ENCODE measurements around the gene C1QTNF1. TPM values are rescaled to one million over a fixed set of nuclear protein-coding genes. Genes with fewer than 3 reads are reported as not detected.

C1QTNF1 gene
- total RNA-seq, 5 donors from 2014 or later (not counting 1 experiment from before 2014, with no cell fraction given), result 0.10 to 0.57 (median 0.26) TPM; not detected in 1

GRCh38 chr17:79042421-79043190 lies 18.6 kb downstream of the C1QTNF1 start:
- peak in 31 of 35 experiments; percentile 12 to 80 (median 58) for DNase-seq
- peaks cover 4 to 15% (median 5%) of the 10 kb centered on the region in 3 donors for H3K4me1 Mint-ChIP-seq
- no peak overlapping the region for H3K4me3 Mint-ChIP-seq
- Histone ChIP-seq H3K4me3 (ENCODE audit: control insufficient read depth in 1 of 2, extremely low read depth in 1 of 2, low read length in 1 of 2) (no peak overlapping the region), H3K4me1 (ENCODE audit: control insufficient read depth in 1 of 2, extremely low read depth in 1 of 2, insufficient read depth in 2 of 2, low read length in 2 of 2) (peaks cover 0 to 6% of the 10 kb centered on the region in 2 experiments), H3K27ac (ENCODE audit: low read length) (no peak overlapping the region), H3K36me3 (ENCODE audit: control insufficient read depth in 2 of 2, extremely low read depth in 1 of 2, insufficient read depth in 1 of 2, low read length in 1 of 2) (no peaks in the 10 kb centered on the region), H3K27me3 (replicated peaks in 1 of 2; ENCODE audit: control insufficient read depth in 2 of 2, extremely low read depth in 1 of 2, insufficient read depth in 2 of 2, low read length in 1 of 2) (peaks cover 0 to 41% of the 10 kb centered on the region in 2 experiments), H3K9me3 (no peaks in the 10 kb centered on the region)
- ChIA-PET CTCF (interaction anchor here in 1 of 2 donors (0.6 kb wide), 1 partner anchor 317 kb away, joined by 3 read pairs; no protein-coding TSS in a partner anchor), POLR2A (no interaction called here)
- 92% methylated on average over 7 of the region's 13 CpGs for WGBS (ENCODE audit: insufficient coverage)
- H3K27me3 Mint-ChIP-seq, result peaks cover 14 to 23% of the 10 kb centered on the region in 2 donors
- H3K27ac Mint-ChIP-seq, result no peak overlapping the region
- no peaks in the 10 kb centered on the region for H3K9me3 Mint-ChIP-seq
- ATAC-seq (replicated peaks in 1 of 4), result peak; percentile 62 to 78 (median 69)
- H3K36me3 Mint-ChIP-seq, result no peaks in the 10 kb centered on the region

GRCh38 chr17:79043191-79043930 lies 19.4 kb downstream of the C1QTNF1 start:
- no peaks in the 10 kb centered on the region for H3K9me3 Mint-ChIP-seq

DNA sequence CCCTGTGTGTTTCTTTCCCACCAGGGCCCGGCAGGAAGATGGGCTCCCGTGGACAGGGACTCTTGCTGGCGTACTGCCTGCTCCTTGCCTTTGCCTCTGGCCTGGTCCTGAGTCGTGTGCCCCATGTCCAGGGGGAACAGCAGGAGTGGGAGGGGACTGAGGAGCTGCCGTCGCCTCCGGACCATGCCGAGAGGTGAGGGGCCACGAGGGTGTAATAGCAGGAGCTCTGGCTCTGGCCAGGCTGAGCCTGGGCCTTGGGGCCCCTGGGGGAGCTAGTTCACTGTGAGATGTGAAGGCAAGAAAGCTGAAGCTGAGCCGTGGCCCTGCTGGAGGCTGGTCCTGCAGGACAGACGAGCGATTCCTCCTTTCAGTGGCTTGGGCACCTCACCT lies 20.0 kb downstream of the C1QTNF1 start:
- POLR2A ChIA-PET, result no interaction called here
- CTCF ChIA-PET, result interaction anchor here in 1 of 2 donors (0.6 kb wide), 2 partner anchors 34 to 277 kb away, joined by 6 to 7 read pairs; no protein-coding TSS in a partner anchor
- ATAC-seq (replicated peaks in 1 of 4), result no peak

More at GRCh38 chr17:79043191-79043930, 19.4 kb downstream of the C1QTNF1 start:
- Mint-ChIP-seq H3K4me3 (no peak overlapping the region), H3K36me3 (no peaks in the 10 kb centered on the region), H3K4me1 (peaks cover 4 to 15% (median 5%) of the 10 kb centered on the region in 3 donors), H3K27ac (no peak overlapping the region), H3K27me3 (peaks cover 14 to 23% of the 10 kb centered on the region in 2 donors)
- Histone ChIP-seq H3K4me3 (ENCODE audit: control insufficient read depth in 1 of 2, extremely low read depth in 1 of 2, low read length in 1 of 2) (no peak overlapping the region), H3K27me3 (replicated peaks in 1 of 2; ENCODE audit: control insufficient read depth in 2 of 2, extremely low read depth in 1 of 2, insufficient read depth in 2 of 2, low read length in 1 of 2) (peaks cover 0 to 45% of the 10 kb centered on the region in 2 experiments), H3K27ac (ENCODE audit: low read length) (no peak overlapping the region), H3K36me3 (ENCODE audit: control insufficient read depth in 2 of 2, extremely low read depth in 1 of 2, insufficient read depth in 1 of 2, low read length in 1 of 2) (no peaks in the 10 kb centered on the region), H3K9me3 (no peaks in the 10 kb centered on the region), H3K4me1 (ENCODE audit: control insufficient read depth in 1 of 2, extremely low read depth in 1 of 2, insufficient read depth in 2 of 2, low read length in 2 of 2) (peaks cover 0 to 6% of the 10 kb centered on the region in 2 experiments)
- ChIA-PET POLR2A (no interaction called here), CTCF (interaction anchor here in 1 of 2 donors (0.6 kb wide), 1 partner anchor 34 kb away, joined by 6 read pairs; no protein-coding TSS in a partner anchor)
- 89% methylated on average over 10 of the region's 10 CpGs for WGBS (ENCODE audit: insufficient coverage)
- DNase-seq (no peak), ATAC-seq (replicated peaks in 1 of 4) (no peak)

GRCh38 chr17:79044462-79044861 lies 20.5 kb downstream of the C1QTNF1 start:
- Histone ChIP-seq H3K36me3 (ENCODE audit: control insufficient read depth in 2 of 2, extremely low read depth in 1 of 2, insufficient read depth in 1 of 2, low read length in 1 of 2) (no peaks in the 10 kb centered on the region), H3K4me1 (ENCODE audit: control insufficient read depth in 1 of 2, extremely low read depth in 1 of 2, insufficient read depth in 2 of 2, low read length in 2 of 2) (peaks cover 0 to 6% of the 10 kb centered on the region in 2 experiments), H3K9me3 (no peaks in the 10 kb centered on the region), H3K27me3 (replicated peaks in 1 of 2; ENCODE audit: control insufficient read depth in 2 of 2, extremely low read depth in 1 of 2, insufficient read depth in 2 of 2, low read length in 1 of 2) (peaks cover 0 to 52% of the 10 kb centered on the region in 2 experiments), H3K27ac (ENCODE audit: low read length) (no peak overlapping the region), H3K4me3 (ENCODE audit: control insufficient read depth in 1 of 2, extremely low read depth in 1 of 2, low read length in 1 of 2) (no peak overlapping the region)
- ATAC-seq (replicated peaks in 1 of 4) (no peak), DNase-seq (no peak)
- Mint-ChIP-seq H3K27ac (peak overlapping the region in 1 of 2 donors; percentile 11), H3K36me3 (no peaks in the 10 kb centered on the region), H3K4me1 (peaks cover 4 to 15% (median 5%) of the 10 kb centered on the region in 3 donors), H3K27me3 (peaks cover 14 to 23% of the 10 kb centered on the region in 2 donors), H3K9me3 (no peaks in the 10 kb centered on the region), H3K4me3 (no peak overlapping the region)
- POLR2A ChIA-PET, result no interaction called here
- 90% methylated on average over 9 of the region's 11 CpGs for WGBS (ENCODE audit: insufficient coverage)
- CTCF ChIA-PET, result interaction anchor here in 1 of 2 donors (0.5 to 0.6 kb wide), 2 partner anchors 277 to 353 kb away, joined by 3 to 7 read pairs; no protein-coding TSS in a partner anchor

More for the DNA sequence above, 20.0 kb downstream of the C1QTNF1 start:
- Mint-ChIP-seq H3K4me3 (no peak overlapping the region), H3K27ac (no peak overlapping the region), H3K36me3 (no peaks in the 10 kb centered on the region), H3K9me3 (no peaks in the 10 kb centered on the region), H3K4me1 (peaks cover 4 to 15% (median 5%) of the 10 kb centered on the region in 3 donors), H3K27me3 (peaks cover 14 to 23% of the 10 kb centered on the region in 2 donors)
- peaks cover 0 to 6% of the 10 kb centered on the region in 2 experiments for H3K4me1 ChIP-seq (ENCODE audit: control insufficient read depth in 1 of 2, extremely low read depth in 1 of 2, insufficient read depth in 2 of 2, low read length in 2 of 2)
- 77% methylated on average over 12 of the region's 12 CpGs for WGBS (ENCODE audit: insufficient coverage)
- H3K27ac ChIP-seq (ENCODE audit: low read length), result no peak overlapping the region
- DNase-seq, result no peak
- H3K36me3 ChIP-seq (ENCODE audit: control insufficient read depth in 2 of 2, extremely low read depth in 1 of 2, insufficient read depth in 1 of 2, low read length in 1 of 2), result no peaks in the 10 kb centered on the region
- no peaks in the 10 kb centered on the region for H3K9me3 ChIP-seq
- H3K4me3 ChIP-seq (ENCODE audit: control insufficient read depth in 1 of 2, extremely low read depth in 1 of 2, low read length in 1 of 2), result no peak overlapping the region
- peaks cover 0 to 47% of the 10 kb centered on the region in 2 experiments for H3K27me3 ChIP-seq (replicated peaks in 1 of 2; ENCODE audit: control insufficient read depth in 2 of 2, extremely low read depth in 1 of 2, insufficient read depth in 2 of 2, low read length in 1 of 2)

GRCh38 chr17:79045001-79045729 lies 21.2 kb downstream of the C1QTNF1 start:
- WGBS (ENCODE audit: insufficient coverage), result 81% methylated on average over 12 of the region's 15 CpGs
- POLR2A ChIA-PET, result interaction anchor here in 1 of 2 donors (0.5 to 0.6 kb wide), 2 partner anchors 30 to 36 kb away, joined by 3 to 8 read pairs; partner anchors contain the start of genes CANT1 and ENGASE

More at GRCh38 chr17:79045001-79045729, 21.2 kb downstream of the C1QTNF1 start:
- H3K27me3 ChIP-seq (replicated peaks in 1 of 2; ENCODE audit: control insufficient read depth in 2 of 2, extremely low read depth in 1 of 2, insufficient read depth in 2 of 2, low read length in 1 of 2), result peaks cover 0 to 59% of the 10 kb centered on the region in 2 experiments
- H3K27ac ChIP-seq (ENCODE audit: low read length), result no peak overlapping the region
- H3K4me1 ChIP-seq (ENCODE audit: control insufficient read depth in 1 of 2, extremely low read depth in 1 of 2, insufficient read depth in 2 of 2, low read length in 2 of 2), result peaks cover 0 to 6% of the 10 kb centered on the region in 2 experiments
- no peak overlapping the region for H3K4me3 ChIP-seq (ENCODE audit: control insufficient read depth in 1 of 2, extremely low read depth in 1 of 2, low read length in 1 of 2)
- Mint-ChIP-seq H3K9me3 (no peaks in the 10 kb centered on the region), H3K4me1 (peaks cover 4 to 15% (median 5%) of the 10 kb centered on the region in 3 donors), H3K4me3 (no peak overlapping the region), H3K36me3 (no peaks in the 10 kb centered on the region), H3K27ac (no peak overlapping the region), H3K27me3 (peaks cover 14 to 26% of the 10 kb centered on the region in 2 donors)
- H3K36me3 ChIP-seq (ENCODE audit: control insufficient read depth in 2 of 2, extremely low read depth in 1 of 2, insufficient read depth in 1 of 2, low read length in 1 of 2), result no peaks in the 10 kb centered on the region
- ATAC-seq (replicated peaks in 1 of 4), result no peak
- H3K9me3 ChIP-seq, result no peaks in the 10 kb centered on the region
- CTCF ChIA-PET, result interaction anchor here in 1 of 2 donors (1.1 kb wide), 1 partner anchor 15 kb away, joined by 3 read pairs; no protein-coding TSS in a partner anchor
- DNase-seq, result no peak

Measured in T-cell (primary cell).